ENCODE results near the gene ABHD18. TPM values are rescaled to one million over a fixed set of nuclear protein-coding genes. Genes with fewer than 3 reads are reported as not detected.

Gene ABHD18
- total RNA-seq, 2 experiments from 2014 or later, result 13.5 to 14.9 TPM

DNA sequence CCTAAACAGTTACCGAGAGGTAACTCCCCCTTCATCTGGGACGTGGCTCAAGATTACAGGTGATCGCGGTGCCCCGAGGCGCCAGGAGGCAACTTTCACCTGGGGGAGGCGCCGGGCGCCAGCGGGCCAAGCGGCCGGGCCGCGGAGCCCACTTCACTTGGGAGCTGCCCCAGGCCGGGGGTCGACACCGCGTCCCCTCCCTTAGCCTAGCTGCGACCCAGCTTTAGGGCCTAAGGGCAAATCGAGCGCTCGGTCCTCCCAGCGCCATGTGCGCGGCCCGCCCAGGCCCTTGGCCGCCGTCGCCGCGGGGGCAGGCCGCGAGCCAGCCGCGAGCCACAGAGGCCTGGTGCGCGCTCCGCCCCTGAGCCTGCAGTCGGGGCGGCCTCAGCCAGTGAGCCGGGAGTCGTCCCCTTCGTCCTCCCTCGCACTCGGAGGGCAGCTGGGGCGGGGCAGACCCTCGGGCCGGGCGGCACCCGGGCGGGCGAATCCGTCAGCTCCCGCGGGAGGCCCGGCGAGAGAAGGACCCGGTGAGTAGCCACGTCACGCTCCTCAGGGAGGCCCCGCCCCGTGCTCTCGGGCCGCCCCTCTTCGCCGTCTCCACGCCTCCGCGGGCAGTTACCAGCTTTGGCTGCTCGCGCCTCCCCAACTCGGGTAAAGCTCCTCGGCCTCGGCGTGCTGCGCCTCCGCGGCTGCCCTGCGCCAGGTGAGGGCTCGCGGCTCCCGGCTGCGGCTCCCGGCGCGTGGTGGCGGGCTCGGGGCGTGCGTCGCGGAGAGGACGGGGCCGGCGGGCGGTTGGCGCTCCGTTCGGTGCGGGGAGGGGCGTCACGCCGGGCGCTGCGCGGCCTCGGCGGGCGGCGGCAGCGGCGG lies 95.7 kb downstream of the ABHD18 start, which contains the start of gene LARP1B:
Gene LARP1B (plus strand): TSS at position 614 of the 867 bp plus-strand sequence. CDS start 13,640 bp downstream, outside the sequence.
- POLR2A ChIA-PET, result interaction anchor here (0.6 to 1.8 kb wide), 5 partner anchors 64 to 751 kb away, joined by 3 to 40 read pairs (median 4); partner anchors contain the start of genes ABHD18, MFSD8, PGRMC2 and PLK4
- CTCF ChIA-PET, result interaction anchor here (0.6 to 2.1 kb wide), 5 partner anchors 8 to 95 kb away, joined by 4 to 7 read pairs (median 6); partner anchors contain the start of genes ABHD18 and MFSD8

GRCh38 chr4:128061566-128062536 lies 96.6 kb downstream of the ABHD18 start:
- ChIA-PET CTCF (interaction anchor here (1.0 to 2.1 kb wide), 3 partner anchors 7 to 96 kb away, joined by 6 to 7 read pairs (median 6); partner anchors contain the start of genes ABHD18 and MFSD8), POLR2A (interaction anchor here (0.7 to 1.8 kb wide), 4 partner anchors 97 to 750 kb away, joined by 4 to 40 read pairs (median 5); partner anchors contain the start of genes ABHD18, MFSD8 and PGRMC2)

- POLR2A ChIA-PET, result interaction anchor here (0.7 kb wide), 1 partner anchor 34 kb away, joined by 7 read pairs; no protein-coding TSS in a partner anchor
These were observed 101.2 kb downstream of the ABHD18 start for GRCh38 chr4:128066453-128066820.

GRCh38 chr4:128068918-128069317 lies 103.7 kb downstream of the ABHD18 start:
- CTCF ChIA-PET, result interaction anchor here (1.5 kb wide), 1 partner anchor 8 kb away, joined by 6 read pairs; the partner anchor contains the start of gene LARP1B

More at GRCh38 chr4:128066453-128066820, 101.2 kb downstream of the ABHD18 start:
- CTCF ChIA-PET, result interaction anchor here (0.7 kb wide), 1 partner anchor 389 kb away, joined by 3 read pairs; no protein-coding TSS in a partner anchor

GRCh38 chr4:128076464-128076863 lies 111.3 kb downstream of the ABHD18 start:
- CTCF ChIA-PET, result no interaction called here
- POLR2A ChIA-PET, result no interaction called here

More at GRCh38 chr4:128068918-128069317, 103.7 kb downstream of the ABHD18 start:
- POLR2A ChIA-PET, result no interaction called here

Other genes with a start within 250 kb of the ABHD18 start
- not detected for gene SLC25A31, start 235.0 kb upstream of the ABHD18 start, total RNA-seq
- under 1 TPM; 0.89 to 0.90 TPM for gene HSPA4L, start 183.1 kb upstream of the ABHD18 start, total RNA-seq
- gene PLK4, start 84.5 kb upstream of the ABHD18 start, total RNA-seq, result 10 to 100 TPM; 37.6 to 40.5 TPM
- gene MFSD8, start 233 bp upstream of the ABHD18 start, total RNA-seq, result 10 to 100 TPM; 17.4 to 20.5 TPM
- 10 to 100 TPM; 23.1 to 23.4 TPM for gene LARP1B, start 95.9 kb downstream of the ABHD18 start, total RNA-seq